Adipose tissue (tissue), 3 donors: ENCODE results near the gene POLQ. TPM values are rescaled to one million over a fixed set of nuclear protein-coding genes. Genes with fewer than 3 reads are reported as not detected.

ENCODE experiments used
- H3K27ac ChIP-seq: one replicate; pipeline ENCODE4 v1.5.1; 2013; ENCODE audit warnings: low read depth, low read length
- WGBS, 3 donors: extraction: QIAGEN DNeasy Blood & Tissue Kit; methylation state at CpG; one replicate each; pipeline ENCODE4 v1.1.7; 2013; 5-methylcytosine and 5-hydroxymethylcytosine counted together
- polyA plus RNA-seq, 3 donors: library from polyadenylated mRNA; stranded (reverse); fragments of 200-250 nt; gene quantifications; one replicate each; pipeline ENCODE4 v1.2.3, GENCODE V29; 2013
- donor health status: healthy with polysubstance abuse.
- donor health status: Bipolar disorder and iron deficiency.
- donor health status: healthy.

Gene POLQ
- polyA plus RNA-seq, 3 donors = 0.04 to 0.22 (median 0.06) TPM

DNA sequence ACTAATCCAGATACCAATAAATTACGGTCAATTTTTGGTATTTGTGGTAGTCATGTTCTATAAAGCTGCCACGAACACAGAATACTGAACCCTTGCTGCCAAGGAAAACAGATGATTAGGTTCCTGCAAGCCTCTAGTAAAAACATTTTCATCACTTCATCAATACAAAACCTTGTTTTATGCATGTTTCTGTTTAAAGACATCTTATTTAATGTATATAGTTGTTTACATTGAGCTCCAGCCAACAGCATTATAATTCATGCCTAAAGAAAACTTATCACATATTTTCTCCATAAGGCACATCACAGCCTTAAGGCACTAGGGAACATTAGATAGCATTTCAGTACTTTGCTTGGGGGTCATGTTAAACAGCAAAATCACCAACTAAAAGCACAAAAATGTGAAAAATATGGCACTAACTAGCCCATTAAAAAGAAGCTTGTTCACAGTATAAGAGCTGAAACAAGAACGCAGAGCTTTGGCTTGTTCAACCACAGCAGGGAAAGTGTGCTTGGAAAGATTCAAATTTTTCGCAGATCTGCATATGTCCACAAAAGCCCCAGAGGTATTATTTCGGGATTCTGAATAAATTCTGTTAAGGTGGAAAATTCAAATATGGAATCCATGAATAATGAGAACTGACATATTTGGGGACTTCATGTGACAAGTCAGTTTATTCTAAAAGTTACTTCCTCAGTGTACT lies 27.7 kb downstream of the POLQ start:
- 93 to 98% (median 96%) methylated on average over 5 of the region's 5 CpGs for WGBS, 3 donors
- H3K27ac ChIP-seq = no peak overlapping the region

DNA sequence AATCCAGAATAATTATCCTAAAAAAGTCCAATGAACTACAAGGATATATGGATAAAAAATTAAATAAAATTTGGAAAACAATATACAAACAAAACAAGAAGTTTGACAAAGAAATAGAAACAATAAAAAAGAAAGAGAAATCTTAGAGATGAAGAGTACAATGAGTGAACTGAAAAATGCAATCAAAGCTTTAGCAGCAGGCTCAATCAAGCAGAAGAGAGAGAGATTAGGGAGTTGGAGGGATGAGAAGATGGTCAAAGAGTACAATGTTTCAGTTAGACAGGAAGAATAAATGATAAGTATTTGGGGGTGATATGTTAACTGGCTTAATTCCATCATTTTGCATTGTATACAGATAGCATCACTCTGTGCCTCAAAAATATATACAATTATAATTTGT lies 29.9 kb downstream of the POLQ start:
- H3K27ac ChIP-seq = no peak overlapping the region

DNA sequence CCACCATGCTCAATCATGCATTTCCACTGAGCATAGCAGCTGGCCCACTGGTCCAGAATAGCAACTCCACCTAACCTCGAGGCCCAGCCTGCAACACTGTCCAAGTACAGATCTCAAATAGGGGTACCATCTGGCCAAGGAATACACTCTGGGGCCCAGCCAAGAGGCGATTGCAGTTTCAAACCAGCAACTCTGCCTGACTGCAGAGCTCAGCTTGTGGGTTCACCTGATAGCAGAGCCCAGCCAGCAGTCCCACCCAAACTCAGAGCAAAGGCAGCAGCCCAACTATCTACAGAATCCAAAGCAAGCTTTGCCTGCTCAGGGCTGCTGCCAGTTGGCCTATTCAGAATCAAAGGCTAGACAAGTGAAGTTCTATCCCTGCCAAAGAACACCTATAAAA lies 30.5 kb downstream of the POLQ start:
- 41 to 76% (median 50%) methylated on average over 2 of the region's 2 CpGs for WGBS, 3 donors
- no peak overlapping the region for H3K27ac ChIP-seq

DNA sequence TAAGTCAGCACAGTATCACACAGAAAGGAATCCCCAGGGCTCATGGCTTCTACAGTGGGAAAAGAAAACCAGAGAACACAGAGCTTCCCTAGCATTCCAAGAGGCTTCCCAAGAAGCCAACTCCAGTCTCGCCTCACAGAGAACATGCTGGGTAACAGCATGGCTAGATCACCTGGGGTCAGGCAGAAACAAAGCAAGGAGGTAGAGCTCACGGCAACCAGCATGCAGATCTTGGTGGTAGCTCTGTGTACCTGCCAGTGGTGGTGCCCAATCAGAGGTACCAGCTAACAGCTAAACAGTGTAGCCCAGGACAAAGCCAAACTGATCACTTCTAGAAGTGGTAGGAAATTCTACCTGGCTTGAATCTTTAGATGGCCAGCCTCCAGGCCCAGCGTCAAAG lies 31.3 kb downstream of the POLQ start:
- no peak overlapping the region for H3K27ac ChIP-seq
- WGBS, 3 donors = 94 to 100% (median 97%) methylated on average over 3 of the region's 3 CpGs

DNA sequence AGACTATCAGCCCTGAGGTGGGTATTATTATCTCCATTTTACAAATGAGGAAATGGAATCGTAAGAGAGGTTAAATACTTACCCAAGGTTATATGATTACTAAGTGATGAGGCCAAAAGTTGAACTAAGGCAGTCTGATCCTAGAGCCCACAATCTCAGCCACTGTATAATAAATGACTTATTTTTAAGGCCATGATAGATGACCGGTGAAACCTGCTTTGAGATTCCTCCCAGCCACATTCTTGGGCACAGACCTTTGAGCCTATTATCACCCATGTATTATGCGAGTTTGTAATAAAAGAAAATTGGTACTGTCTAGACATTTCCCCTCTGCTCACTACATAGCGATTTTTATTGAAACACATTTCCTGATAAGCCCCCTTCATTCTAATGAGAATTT lies 37.4 kb downstream of the POLQ start:
- H3K27ac ChIP-seq = no peak overlapping the region
- 78 to 95% (median 94%) methylated on average over 4 of the region's 4 CpGs for WGBS, 3 donors

DNA sequence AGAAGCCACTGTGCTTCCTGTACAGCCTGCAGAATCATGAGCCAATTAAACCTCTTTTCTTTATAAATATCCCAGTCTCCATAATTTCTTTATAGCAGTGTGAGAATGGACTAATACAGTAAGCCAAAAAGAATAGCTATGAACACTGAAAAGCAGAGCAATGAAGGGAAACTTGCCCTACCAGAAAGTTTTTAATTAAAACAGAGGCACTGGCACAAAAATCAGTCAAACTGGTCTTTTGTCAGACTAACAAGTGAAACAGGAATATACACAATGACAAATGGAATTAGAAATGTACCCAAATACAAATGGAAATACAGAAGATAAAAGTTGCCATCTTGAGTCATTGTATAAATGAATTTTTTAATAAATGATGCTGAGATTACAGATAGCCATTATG lies 40.5 kb downstream of the POLQ start:
- H3K27ac ChIP-seq = no peak overlapping the region

DNA sequence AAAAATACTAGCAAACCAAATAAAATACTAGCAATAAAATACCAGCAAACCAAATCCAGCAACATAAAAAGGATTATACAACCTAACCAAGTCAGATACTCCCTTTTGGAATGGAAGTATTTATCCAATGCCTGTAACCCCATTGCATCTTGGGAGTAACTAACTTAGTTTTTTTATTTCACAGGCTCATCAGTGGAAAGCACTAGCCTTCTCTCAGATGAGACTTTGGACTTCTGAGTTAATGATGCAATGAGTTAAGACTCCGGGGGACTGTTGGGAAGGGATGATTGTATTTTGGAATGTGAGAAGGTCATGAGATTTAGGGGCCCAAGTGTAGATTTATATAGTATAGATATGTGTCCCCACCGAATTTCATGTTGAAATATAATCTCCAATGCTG lies 41.2 kb downstream of the POLQ start:
- 94 to 96% (median 94%) methylated on average over 2 of the region's 2 CpGs for WGBS, 3 donors
- H3K27ac ChIP-seq = no peak overlapping the region

DNA sequence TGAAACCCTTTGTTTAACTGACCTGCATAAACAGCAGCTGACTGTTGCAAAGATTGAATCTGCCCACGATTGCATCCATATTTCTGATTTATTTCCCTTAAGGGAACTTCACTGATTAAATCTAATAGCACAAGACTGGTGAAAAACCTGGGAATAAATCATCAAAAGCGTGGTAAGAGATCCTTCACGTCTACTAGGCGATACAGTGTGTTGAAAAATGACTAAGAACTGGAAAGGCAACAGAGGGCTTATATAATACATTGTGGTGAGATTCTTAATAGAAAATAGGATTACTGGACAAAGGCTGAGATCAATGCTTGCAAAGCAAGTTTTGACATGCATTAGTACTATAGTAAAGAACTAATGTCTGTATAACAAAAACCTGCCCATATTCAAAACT lies 49.0 kb downstream of the POLQ start:
- WGBS, 3 donors = 91 to 95% (median 93%) methylated on average over 4 of the region's 4 CpGs
- H3K27ac ChIP-seq = no peak overlapping the region

DNA sequence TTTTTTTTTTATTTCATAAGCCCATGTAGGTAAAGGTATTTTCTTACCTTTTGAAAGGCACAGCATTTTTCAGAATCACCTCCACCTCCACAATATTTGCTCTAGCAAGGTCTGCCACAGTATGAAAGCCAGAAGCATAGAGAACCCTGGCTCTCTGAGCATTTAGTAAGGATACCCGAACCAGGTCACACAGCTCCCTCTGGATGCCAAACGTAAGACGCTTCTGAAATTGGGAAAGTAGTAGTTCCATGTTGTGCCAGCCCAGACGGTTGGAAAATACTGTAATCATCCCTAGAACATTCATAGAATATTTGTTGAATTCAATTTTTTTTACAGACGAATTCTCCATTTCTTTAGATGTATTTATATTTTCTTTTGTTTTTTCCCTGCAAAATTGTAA lies 52.4 kb downstream of the POLQ start:
- no peak overlapping the region for H3K27ac ChIP-seq
- 88 to 93% (median 92%) methylated on average over 5 of the region's 5 CpGs for WGBS, 3 donors

DNA sequence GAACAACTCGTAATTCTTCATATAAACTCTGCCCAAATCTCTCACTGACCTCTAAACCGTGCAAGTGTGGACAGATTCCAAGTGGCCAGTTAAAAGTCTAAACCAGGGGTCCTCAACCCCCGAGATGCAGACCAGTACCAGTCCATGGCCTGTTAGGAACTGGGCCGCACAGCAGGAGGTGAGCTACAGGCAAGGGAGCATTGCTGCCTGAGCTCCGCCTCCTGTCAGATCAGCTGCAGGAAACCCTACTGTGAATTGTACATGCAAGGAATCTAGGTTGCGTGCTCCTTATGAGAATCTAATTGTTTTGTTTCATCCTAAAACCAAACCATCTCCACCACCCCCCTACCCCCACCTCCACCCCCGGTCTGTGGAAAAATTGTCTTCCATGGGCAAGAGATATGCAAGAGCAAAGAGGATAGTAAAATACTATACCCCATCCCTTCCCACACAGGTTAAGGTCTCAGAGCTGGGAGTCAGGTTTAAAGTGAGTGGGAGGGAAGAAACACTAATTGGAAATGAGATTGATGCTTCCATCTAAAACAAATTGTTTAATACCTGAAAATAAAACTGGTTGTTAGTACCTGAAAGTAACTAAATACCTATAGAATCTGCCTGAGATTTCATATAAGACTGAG lies 54.0 kb downstream of the POLQ start:
- 94 to 96% (median 96%) methylated on average over 7 of the region's 7 CpGs for WGBS, 3 donors
- no peak overlapping the region for H3K27ac ChIP-seq

DNA sequence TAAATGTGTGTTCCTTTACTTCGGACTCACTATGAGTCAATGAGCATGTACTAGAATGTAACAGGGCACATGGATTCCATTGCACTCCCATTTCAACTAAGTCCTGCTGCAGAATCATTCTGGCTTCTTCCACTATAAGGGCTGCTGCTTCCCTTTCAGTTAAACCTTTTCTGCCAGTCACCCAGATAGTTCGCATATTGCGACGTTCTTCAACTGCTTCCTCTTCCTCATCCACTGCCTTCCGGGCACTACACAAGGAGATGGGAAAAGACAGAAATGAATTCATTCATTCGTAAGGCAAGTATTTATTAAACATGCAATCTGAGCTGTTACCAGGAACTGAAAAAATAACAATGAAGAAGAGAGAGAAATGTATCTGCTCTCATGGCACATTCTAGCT lies 55.6 kb downstream of the POLQ start:
- H3K27ac ChIP-seq = no peak overlapping the region
- 60 to 96% (median 79%) methylated on average over 6 of the region's 6 CpGs for WGBS, 3 donors

DNA sequence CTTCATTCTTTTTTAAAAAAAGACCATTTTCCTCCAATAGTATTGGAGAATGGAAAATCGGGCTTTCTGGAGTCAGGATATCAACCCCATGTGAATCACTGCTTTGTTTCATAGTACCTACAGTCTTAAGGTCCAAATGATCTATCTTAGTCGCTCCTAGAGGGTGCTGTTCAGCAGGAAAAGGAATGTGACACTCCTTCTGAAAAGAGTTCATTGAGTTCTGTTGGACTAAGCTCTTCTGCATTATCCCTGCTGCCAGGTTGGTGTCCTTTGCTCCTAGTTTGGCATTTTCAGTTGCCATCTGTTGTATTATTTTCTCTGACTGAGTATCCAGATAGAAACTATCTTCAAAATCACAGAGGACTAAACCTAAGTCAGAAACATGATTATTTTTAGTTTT lies 57.2 kb downstream of the POLQ start:
- 68 to 93% (median 89%) methylated on average over 2 of the region's 2 CpGs for WGBS, 3 donors
- no peak overlapping the region for H3K27ac ChIP-seq

DNA sequence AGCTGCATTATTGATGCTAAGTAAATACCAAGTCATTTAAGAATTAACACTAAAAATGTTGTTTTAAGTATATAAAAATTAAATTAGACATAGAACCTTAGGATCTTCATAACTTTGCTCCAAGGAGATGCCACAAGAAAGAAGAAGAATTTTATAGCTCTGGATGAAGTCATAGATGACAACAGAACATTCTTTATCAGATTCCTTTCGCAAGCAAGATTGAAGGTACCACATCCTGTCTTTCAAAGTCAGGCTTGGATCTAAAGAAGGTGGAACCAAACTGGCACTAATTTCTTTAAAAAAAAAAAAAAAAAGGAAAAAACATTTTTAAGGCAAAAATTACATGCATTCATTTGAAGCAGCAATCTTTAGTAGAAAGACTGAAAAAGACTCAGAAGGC lies 62.5 kb downstream of the POLQ start:
- no peak overlapping the region for H3K27ac ChIP-seq
- WGBS, 3 donors = 93 to 100% (median 98%) methylated on average over 1 of the region's 1 CpG

DNA sequence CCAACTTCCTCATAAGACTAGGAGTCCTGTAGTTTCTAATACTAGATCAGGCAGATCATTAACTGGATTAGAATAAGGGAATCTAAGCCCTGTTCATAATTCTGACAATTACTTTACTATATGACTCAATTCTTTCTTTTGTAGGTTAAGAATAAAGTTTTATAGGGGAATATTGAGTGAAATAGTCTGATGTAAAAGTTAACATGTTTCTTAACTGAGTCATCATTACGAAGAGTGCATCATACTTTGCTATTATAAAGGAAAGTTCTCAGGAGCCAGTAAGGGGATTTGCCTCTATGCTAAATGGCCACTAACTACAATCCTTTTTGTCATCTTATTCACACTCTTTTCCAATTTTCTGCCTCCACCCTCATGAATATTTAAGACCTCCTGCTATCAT lies 63.1 kb downstream of the POLQ start:
- H3K27ac ChIP-seq = no peak overlapping the region
- 89 to 97% (median 94%) methylated on average over 1 of the region's 1 CpG for WGBS, 3 donors

DNA sequence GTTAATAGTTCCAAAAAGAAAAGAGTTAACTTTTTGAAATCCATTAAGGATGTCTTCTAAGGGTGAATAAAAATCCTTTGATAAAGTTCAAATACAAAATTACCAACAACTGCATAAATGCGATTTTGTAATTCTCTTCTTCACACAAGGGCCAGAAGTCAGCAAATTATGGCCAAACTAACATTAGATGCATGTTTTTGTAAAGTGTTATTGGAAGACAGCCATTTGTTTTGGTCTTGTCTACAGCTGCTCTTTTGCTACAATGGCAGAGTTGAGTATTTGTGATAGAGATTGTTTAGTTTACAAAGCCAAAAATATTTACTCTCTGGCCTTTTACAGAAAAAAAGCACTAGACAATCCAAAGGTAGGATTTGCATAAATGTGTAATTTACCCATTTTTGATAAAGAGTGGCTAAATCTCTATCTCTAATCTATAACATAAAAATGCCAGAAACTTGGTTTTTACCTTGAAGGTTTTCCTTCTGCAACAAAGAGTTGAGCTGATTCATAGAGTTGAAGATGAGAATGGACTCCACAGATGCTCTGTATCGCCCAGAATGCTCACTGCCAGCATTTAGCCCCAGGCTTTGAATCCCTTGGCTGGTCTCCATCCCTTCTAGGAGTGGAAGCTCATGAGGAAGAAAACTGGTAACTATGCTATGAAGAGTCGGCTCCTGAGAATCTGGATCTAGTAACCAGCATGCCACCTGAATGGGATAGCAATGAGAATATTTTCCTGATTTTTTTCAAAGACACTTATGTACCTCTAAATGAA lies 64.5 kb downstream of the POLQ start:
- no peak overlapping the region for H3K27ac ChIP-seq
- 84 to 93% (median 85%) methylated on average over 3 of the region's 3 CpGs for WGBS, 3 donors

DNA sequence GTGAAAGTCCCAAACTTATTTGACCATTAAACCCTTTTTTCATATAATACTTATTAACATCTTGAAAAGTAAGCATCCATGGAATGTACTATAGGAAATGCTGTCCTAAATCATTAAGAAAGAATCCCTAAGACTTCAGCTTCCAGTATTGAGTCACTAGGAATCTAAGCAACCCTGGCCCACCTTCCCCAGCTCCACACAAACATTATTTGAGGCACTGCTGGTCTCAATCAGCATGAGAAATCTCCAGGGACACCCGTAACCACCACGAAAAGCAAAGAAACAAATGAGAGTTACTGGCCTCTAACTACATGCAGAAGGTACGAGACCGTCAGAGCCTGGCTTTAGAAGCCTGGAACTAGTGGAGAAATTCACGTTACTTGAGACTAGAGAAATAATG lies 68.2 kb downstream of the POLQ start:
- 94 to 96% (median 94%) methylated on average over 5 of the region's 5 CpGs for WGBS, 3 donors
- no peak overlapping the region for H3K27ac ChIP-seq

DNA sequence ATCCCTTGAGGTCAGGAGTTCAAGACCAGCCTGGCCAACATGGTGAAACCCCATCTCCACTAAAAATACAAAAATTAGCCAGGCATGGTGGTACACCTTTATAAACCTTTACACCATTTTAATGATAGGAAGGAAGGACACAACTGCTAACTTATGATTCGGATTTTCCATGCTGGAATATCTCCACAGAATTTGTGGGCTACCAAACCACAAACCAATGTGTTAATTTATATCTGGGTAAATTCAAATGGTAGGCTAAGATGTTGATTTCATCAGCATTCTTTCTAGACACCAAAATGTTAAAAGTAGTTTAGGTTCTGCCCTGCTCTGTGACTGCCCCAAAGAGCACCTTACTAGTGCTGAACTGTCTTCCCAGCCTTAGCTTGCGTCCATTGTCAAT lies 72.8 kb downstream of the POLQ start:
- no peak overlapping the region for H3K27ac ChIP-seq
- 97 to 99% (median 98%) methylated on average over 2 of the region's 2 CpGs for WGBS, 3 donors

DNA sequence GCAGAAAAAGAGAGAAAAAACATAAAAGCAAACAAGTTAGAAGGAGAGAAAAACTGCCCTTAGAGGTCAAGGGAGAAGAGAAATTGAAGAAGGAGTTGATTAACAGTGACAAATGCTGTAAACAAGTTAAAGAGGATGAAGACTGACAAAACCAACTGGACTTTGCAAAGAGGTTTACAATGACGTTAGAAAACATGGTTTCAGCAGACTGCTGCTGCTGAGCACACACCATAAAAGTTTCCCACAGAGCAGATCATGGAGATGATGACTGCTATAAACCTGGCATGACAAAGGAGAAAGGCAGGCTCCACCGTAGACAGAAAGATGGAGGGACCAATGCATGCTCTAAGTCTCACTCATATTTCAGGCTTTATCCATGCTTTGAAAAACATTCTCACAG lies 78.7 kb downstream of the POLQ start:
- H3K27ac ChIP-seq = no peak overlapping the region
- 69 to 82% (median 75%) methylated on average over 2 of the region's 2 CpGs for WGBS, 3 donors

DNA sequence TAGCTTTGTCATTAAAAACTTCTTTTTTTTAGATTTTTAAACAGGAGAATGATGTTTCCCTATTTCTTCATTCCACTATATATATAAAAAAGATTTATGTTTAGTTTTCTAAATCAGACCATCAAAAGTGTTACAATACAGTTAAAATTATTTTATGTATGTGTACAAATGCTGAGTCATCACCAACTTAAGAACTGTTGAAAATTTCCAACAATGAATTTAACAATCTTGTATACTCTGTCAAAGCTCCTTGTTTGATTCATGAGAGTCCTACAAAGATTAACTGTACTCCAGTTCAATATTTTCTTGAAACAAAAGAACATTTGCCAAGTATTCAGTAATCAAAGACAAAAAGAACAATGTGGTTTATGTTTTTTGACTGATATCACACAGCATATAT lies 82.0 kb downstream of the POLQ start:
- H3K27ac ChIP-seq = no peak overlapping the region

DNA sequence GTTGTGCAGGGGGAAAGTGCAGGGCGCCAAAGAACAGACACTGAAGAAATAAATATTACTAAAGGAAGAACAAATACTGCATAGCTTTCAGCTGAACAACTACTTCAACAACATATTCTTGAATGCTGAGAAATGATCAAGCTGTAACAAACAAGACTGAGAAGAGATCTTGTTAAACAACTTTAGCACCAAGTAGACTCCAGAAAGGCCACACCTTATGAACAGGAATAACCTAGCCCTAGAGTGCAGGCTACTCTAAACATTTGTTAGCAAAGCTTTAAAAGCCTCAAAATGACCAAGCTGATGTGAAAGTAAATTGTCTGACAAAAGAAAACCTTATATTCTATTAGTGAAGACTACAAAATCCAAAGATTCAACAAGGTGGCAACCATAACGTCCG lies 83.2 kb downstream of the POLQ start:
- 94 to 97% (median 97%) methylated on average over 3 of the region's 3 CpGs for WGBS, 3 donors
- no peak overlapping the region for H3K27ac ChIP-seq
